Measurements from ENCODE around the gene NUP98. TPM values are rescaled to one million over a fixed set of nuclear protein-coding genes. Genes with fewer than 3 reads are reported as not detected.

The NUP98 gene
- total RNA-seq, 1 experiment from 2014 or later, result 98.4 TPM

GRCh38 chr11:3667149-3668035 lies 130.0 kb downstream of the NUP98 start:
- no TSS peak for BruUV-seq (replicated peaks)

GRCh38 chr11:3666023-3666530 lies 131.3 kb downstream of the NUP98 start:
- no TSS peak for BruUV-seq (replicated peaks)
- TF ChIP-seq ELF1 (IDR thresholded peaks at IDR 0.05; ENCODE audit: borderline replicate concordance, low read depth), result no peak
- TF ChIP-seq RAD21 (IDR thresholded peaks at IDR 0.05; ENCODE audit: low read depth), result no peak
- TF ChIP-seq EGR1 (IDR thresholded peaks at IDR 0.05; ENCODE audit: low read depth), result no peak
- no peak for TF ChIP-seq REST (IDR thresholded peaks at IDR 0.05; ENCODE audit: low read depth)
- no peak for TF ChIP-seq CTCF (IDR thresholded peaks at IDR 0.05 in 2 of 3, conservative IDR thresholded peaks at IDR 0.05 in 1 of 3; ENCODE audit: borderline replicate concordance in 1 of 3, insufficient read depth in 1 of 3, low read depth in 2 of 3, low read length in 2 of 3)
- no peak for TF ChIP-seq ZNF274 (IDR thresholded peaks at IDR 0.05; ENCODE audit: low read depth, low read length)
- TF ChIP-seq EZH2phosphoT487 (IDR thresholded peaks at IDR 0.05; ENCODE audit: borderline replicate concordance), result no peak
- no peak for TF ChIP-seq SRF (IDR thresholded peaks at IDR 0.05; ENCODE audit: low read depth)
- TF ChIP-seq FOSL1 (IDR thresholded peaks at IDR 0.05; ENCODE audit: low read depth), result no peak
- no peak for TF ChIP-seq SP1 (IDR thresholded peaks at IDR 0.05; ENCODE audit: low read depth)
- no peak for TF ChIP-seq POLR2A (IDR thresholded peaks at IDR 0.05; ENCODE audit: borderline replicate concordance, extremely low read depth, insufficient read depth, insufficient read length)
- no peak for TF ChIP-seq EZH2 (IDR thresholded peaks at IDR 0.05)
- no peak for TF ChIP-seq CEBPB (IDR thresholded peaks at IDR 0.05; ENCODE audit: low read depth)

More at GRCh38 chr11:3667149-3668035, 130.0 kb downstream of the NUP98 start:
- H2AFZ ChIP-seq (ENCODE audit: low read depth, low read length, poor library complexity, severe bottlenecking), result no peak overlapping the region
- no peaks in the 10 kb centered on the region for H4K20me1 ChIP-seq (ENCODE audit: insufficient read depth)
- no peaks in the 10 kb centered on the region for H3K79me2 ChIP-seq (ENCODE audit: insufficient read depth, low read length)
- no peaks in the 10 kb centered on the region for H3K9me2 ChIP-seq (ENCODE audit: insufficient read depth)
- ChIA-PET POLR2A (no interaction called here), CTCF (no interaction called here), RAD21 (ENCODE audit: low non-redundant PET in 1 of 2, low total read pairs in 2 of 2, uncharacterized antibody in 2 of 2, unreplicated experiment in 2 of 2) (no interaction called here)
- H3K27ac ChIP-seq (ENCODE audit: low read depth, low read length), result no peak overlapping the region
- no peaks in the 10 kb centered on the region for H3K4me1 ChIP-seq (ENCODE audit: control insufficient read depth in 1 of 2, insufficient read depth in 2 of 2, low read length in 2 of 2)
- no peaks in the 10 kb centered on the region for H3K9me3 ChIP-seq (ENCODE audit: control insufficient read depth in 1 of 2, insufficient read depth in 1 of 2, low read depth in 1 of 2, low read length in 2 of 2)
- no peak for TF ChIP-seq TCF7L2 (IDR thresholded peaks at IDR 0.05; ENCODE audit: borderline replicate concordance, extremely low read depth, insufficient read depth, insufficient read length)
- TF ChIP-seq POLR2A (IDR thresholded peaks at IDR 0.05; ENCODE audit: borderline replicate concordance, extremely low read depth, insufficient read depth, insufficient read length), result no peak
- TF ChIP-seq JUND (IDR thresholded peaks at IDR 0.05), result no peak
- TF ChIP-seq EZH2 (IDR thresholded peaks at IDR 0.05), result no peak
- TF ChIP-seq POLR2AphosphoS5 (IDR thresholded peaks at IDR 0.05; ENCODE audit: low read depth, low read length), result no peak
- TF ChIP-seq SP1 (IDR thresholded peaks at IDR 0.05; ENCODE audit: low read depth), result no peak
- H3K36me3 ChIP-seq (ENCODE audit: control insufficient read depth in 1 of 2, insufficient read depth in 2 of 2, low read length in 2 of 2), result peaks cover 0 to 5% of the 10 kb centered on the region in 2 experiments; a peak in 2 of 4 replicates
- no peak overlapping the region for H3K9ac ChIP-seq (ENCODE audit: low read length)
- DNase-seq (ENCODE audit: low read depth, low spot score), result no peak
- no peak overlapping the region for H3K4me3 ChIP-seq (replicated peaks in 1 of 2; ENCODE audit: low read depth in 1 of 2, low read length in 2 of 2)
- H3K4me2 ChIP-seq (ENCODE audit: low read length), result no peak overlapping the region
- ATAC-seq, result no peak
- H3K27me3 ChIP-seq (ENCODE audit: insufficient read depth, low read length), result no peaks in the 10 kb centered on the region
- intact Hi-C loops (cut with micrococcal nuclease), result no loop called here

More at GRCh38 chr11:3666023-3666530, 131.3 kb downstream of the NUP98 start:
- no peak overlapping the region for H3K4me2 ChIP-seq (ENCODE audit: low read length)
- no peaks in the 10 kb centered on the region; a peak in 1 of 4 replicates for H3K36me3 ChIP-seq (ENCODE audit: control insufficient read depth in 1 of 2, insufficient read depth in 2 of 2, low read length in 2 of 2)
- no peak for DNase-seq (ENCODE audit: low read depth, low spot score)
- intact Hi-C loops (cut with micrococcal nuclease), result no loop called here
- POLR2A ChIA-PET, result no interaction called here
- H3K9ac ChIP-seq (ENCODE audit: low read length), result no peak overlapping the region
- RAD21 ChIA-PET (ENCODE audit: low non-redundant PET in 1 of 2, low total read pairs in 2 of 2, uncharacterized antibody in 2 of 2, unreplicated experiment in 2 of 2), result no interaction called here
- H3K79me2 ChIP-seq (ENCODE audit: insufficient read depth, low read length), result no peaks in the 10 kb centered on the region
- no peaks in the 10 kb centered on the region for H3K4me1 ChIP-seq (ENCODE audit: control insufficient read depth in 1 of 2, insufficient read depth in 2 of 2, low read length in 2 of 2)
- no peak overlapping the region for H2AFZ ChIP-seq (ENCODE audit: low read depth, low read length, poor library complexity, severe bottlenecking)
- ATAC-seq, result no peak
- H3K27ac ChIP-seq (ENCODE audit: low read depth, low read length), result no peak overlapping the region
- no peak overlapping the region for H3K4me3 ChIP-seq (replicated peaks in 1 of 2; ENCODE audit: low read depth in 1 of 2, low read length in 2 of 2)
- H3K9me2 ChIP-seq (ENCODE audit: insufficient read depth), result no peaks in the 10 kb centered on the region
- no peaks in the 10 kb centered on the region for H3K9me3 ChIP-seq (ENCODE audit: control insufficient read depth in 1 of 2, insufficient read depth in 1 of 2, low read depth in 1 of 2, low read length in 2 of 2)
- no peaks in the 10 kb centered on the region for H3K27me3 ChIP-seq (ENCODE audit: insufficient read depth, low read length)
- no peaks in the 10 kb centered on the region for H4K20me1 ChIP-seq (ENCODE audit: insufficient read depth)
- CTCF ChIA-PET, result no interaction called here

All from HCT116 (cell line).